HepG2 (cell line): ENCODE data around the gene LRP5. TPM values are rescaled to one million over a fixed set of nuclear protein-coding genes. Genes with fewer than 3 reads are reported as not detected.
A peak's percentile ranks its signal among the peaks of the same experiment; 100 is the strongest.

Source experiments
- FOXO4 ChIP-seq: sonication (generic); formaldehyde crosslinking; conservative IDR thresholded peaks from 2 replicates; pipeline ENCODE4 v1.8.1; 2023; ENCODE audit warnings: missing genetic modification reagents
- IKZF1 ChIP-seq: fragments of 450-650 bp; IDR thresholded peaks from 2 replicates; pipeline ENCODE4 v1.7.1; 2016
- KLF15 ChIP-seq: sonication (generic); formaldehyde crosslinking; IDR thresholded peaks from 2 replicates; pipeline ENCODE4 v1.8.1; 2023; ENCODE audit warnings: borderline replicate concordance, mild to moderate bottlenecking, inconsistent platforms, missing genetic modification reagents, mixed read lengths
- LCORL ChIP-seq, 2 experiments: fragments of 450-650 bp in 1 of 2; sonication (generic) in 1 of 2; formaldehyde crosslinking in 1 of 2; IDR thresholded peaks; 2 replicates each; pipeline versions ENCODE4 v1.5.0 to v1.6.1; 2017 to 2020; ENCODE audit warnings: antibody characterized with exemption in 1 of 2, missing genetic modification reagents in 1 of 2
- MYC ChIP-seq: sonication (generic); formaldehyde crosslinking; IDR thresholded peaks from 2 replicates; pipeline ENCODE4 v1.9.0; 2021; ENCODE audit warnings: missing genetic modification reagents, borderline replicate concordance
- RFXAP ChIP-seq: sonication (generic); formaldehyde crosslinking; IDR thresholded peaks from 2 replicates; pipeline ENCODE4 v1.4.0; 2020; ENCODE audit warnings: missing genetic modification reagents, borderline replicate concordance
- SALL2 ChIP-seq: sonication (generic); formaldehyde crosslinking; IDR thresholded peaks from 2 replicates; pipeline ENCODE4 v1.8.1; 2023; ENCODE audit warnings: mild to moderate bottlenecking, missing genetic modification reagents, inconsistent platforms
- TBX2 ChIP-seq: sonication (generic); formaldehyde crosslinking; IDR thresholded peaks from 2 replicates; pipeline ENCODE4 v1.5.0; 2020; ENCODE audit warnings: missing genetic modification reagents, mild to moderate bottlenecking, borderline replicate concordance
- ZFP36L1 ChIP-seq: sonication (generic); formaldehyde crosslinking; IDR thresholded peaks from 2 replicates; pipeline ENCODE4 v1.8.0; 2022; ENCODE audit warnings: mild to moderate bottlenecking, missing genetic modification reagents, moderate library complexity
- ZFP90 ChIP-seq: sonication (generic); formaldehyde crosslinking; IDR thresholded peaks from 2 replicates; pipeline ENCODE4 v1.8.0; 2022; ENCODE audit warnings: missing genetic modification reagents, mild to moderate bottlenecking, inconsistent platforms, borderline replicate concordance
- ZMYM4 ChIP-seq: sonication (generic); formaldehyde crosslinking; IDR thresholded peaks from 2 replicates; pipeline ENCODE4 v1.8.1; 2023; ENCODE audit warnings: mild to moderate bottlenecking, missing genetic modification reagents
- ZNF343 ChIP-seq: sonication (generic); formaldehyde crosslinking; IDR thresholded peaks from 2 replicates; pipeline ENCODE4 v1.4.0; 2020; ENCODE audit warnings: mild to moderate bottlenecking, missing genetic modification reagents
- ZNF709 ChIP-seq: sonication (generic); formaldehyde crosslinking; IDR thresholded peaks from 2 replicates; pipeline ENCODE4 v1.5.0; 2020; ENCODE audit warnings: mild to moderate bottlenecking, missing genetic modification reagents
- polyA plus RNA-seq, 8 experiments: library from polyadenylated mRNA; depleted of rRNA in 3 of 8; stranded (reverse) in 7 of 8; unstranded in 1 of 8; fragments of >200 nt; fragmentation: Illumina TruSeq in 4 of 8; extraction: Trizol in 4 of 8; gene quantifications; 2 replicates each; pipeline versions ENCODE4 v1.2.1 to v1.2.3, GENCODE V29; 2011 to 2016; ENCODE audit warnings: low read depth in 4 of 8, missing spikeins in 1 of 8, mixed read lengths in 1 of 8; ENCODE audit not compliant: insufficient read depth in 1 of 8
- total RNA-seq, 5 experiments: library from RNA; depleted of rRNA; stranded (reverse); fragments of >200 nt; fragmentation: Illumina TruSeq; extraction: Trizol; gene quantifications; 2 replicates each; pipeline ENCODE4 v1.2.3, GENCODE V29; 2016; ENCODE audit warnings: low read depth in 1 of 5

LRP5 gene
- total and polyA plus RNA-seq, 2 of the 13 experiments (the other 11 are each of a cell fraction or from before 2014, with no cell fraction given), result 40.4 to 64.0 TPM

- TF ChIP-seq ZNF709 (CRISPR knock-in tag) (peak; percentile 71; the same call in 1 of the 2 replicates), ZNF343 (CRISPR knock-in tag) (peak; percentile 2; the same call in 1 of the 2 replicates), RFXAP (CRISPR knock-in tag) (0 out of 2 replicates have a peak, but pooled peaks have one; percentile 11), IKZF1 (no peak), TBX2 (peak; percentile 19; the same call in 1 of the 2 replicates), MYC (CRISPR knock-in tag) (peak; percentile 8; the same call in 1 of the 2 replicates), FOXO4 (CRISPR knock-in tag) (no peak), ZFP36L1 (CRISPR knock-in tag) (no peak), SALL2 (CRISPR knock-in tag) (0 out of 2 replicates have a peak, but pooled peaks have one; percentile 6), ZMYM4 (CRISPR knock-in tag) (0 out of 2 replicates have a peak, but pooled peaks have one; percentile 8), KLF15 (0 out of 2 replicates have a peak, but pooled peaks have one; percentile 62), LCORL (IDR thresholded peaks at IDR 0.05) (no peak), LCORL (CRISPR knock-in tag; IDR thresholded peaks at IDR 0.05) (peak; percentile 2; the same call in 1 of the 2 replicates), ZFP90 (CRISPR knock-in tag) (0 out of 2 replicates have a peak, but pooled peaks have one; percentile 83)
These were observed 4.9 kb downstream of the LRP5 start (continued) for GRCh38 chr11:68317147-68317785.
